H1 (cell line): ENCODE data around the gene OGFR. TPM values are rescaled to one million over a fixed set of nuclear protein-coding genes. Genes with fewer than 3 reads are reported as not detected.

Experiments used
- CTCF ChIA-PET: fragments of 300-600 bp; sonication (Branson Sonifier 250); formaldehyde crosslinking; loops from one replicate; lab custom pipeline; 2021; ENCODE audit not compliant: partially characterized antibody; lab: Charles Lee
- POLR2A ChIA-PET: fragments of 300-600 bp; sonication (Branson Sonifier 250); formaldehyde crosslinking; loops from one replicate; lab custom pipeline; 2021; ENCODE audit warnings: inconsistent platforms; ENCODE audit not compliant: partially characterized antibody; lab: Charles Lee
- DNase-seq, 2 experiments: peaks; one replicate each; pipeline versions ENCODE4 v3.0.0 to v3.0.0-alpha.2; 2010 to 2022; ENCODE audit warnings: low spot score in 2 of 2, low read depth in 1 of 2, mixed read lengths in 1 of 2
- FAIRE-seq: peaks from 2 replicates; lab custom pipeline; 2011; peaks lifted over from hg19 to GRCh38; lab: Jason Lieb, UNC
- H2AFZ ChIP-seq: 2 replicates; pipeline ENCODE4 v1.8.1; 2012; ENCODE audit warnings: low read length, inconsistent platforms
- H2AK5ac ChIP-seq: 2 replicates; pipeline ENCODE4 v1.6.1; 2013; ENCODE audit warnings: low read depth, low read length
- H2BK120ac ChIP-seq: replicated peaks from 2 replicates; pipeline ENCODE3; 2013; ENCODE audit warnings: low read depth, low read length, inconsistent platforms
- H2BK12ac ChIP-seq: 2 replicates; pipeline ENCODE4 v1.6.1; 2013; ENCODE audit warnings: low read depth, low read length
- H2BK15ac ChIP-seq: 2 replicates; pipeline ENCODE4 v1.6.1; 2013; ENCODE audit warnings: low read length
- H2BK20ac ChIP-seq: 2 replicates; pipeline ENCODE4 v1.6.1; 2013; ENCODE audit warnings: low read length
- H2BK5ac ChIP-seq: 2 replicates; pipeline ENCODE4 v1.6.1; 2013; ENCODE audit warnings: low read depth, low read length
- H3K14ac ChIP-seq: 2 replicates; pipeline ENCODE4 v1.6.1; 2013; ENCODE audit warnings: inconsistent platforms; ENCODE audit not compliant: insufficient read length
- H3K18ac ChIP-seq: 2 replicates; pipeline ENCODE4 v1.6.1; 2013; ENCODE audit warnings: low read length; ENCODE audit errors: extremely low read depth
- H3K23ac ChIP-seq: 2 replicates; pipeline ENCODE4 v1.6.1; 2013; ENCODE audit warnings: inconsistent platforms; ENCODE audit not compliant: insufficient read length
- H3K23me2 ChIP-seq: 2 replicates; pipeline ENCODE4 v1.6.1; 2013; ENCODE audit warnings: low read depth, low read length
- H3K27ac ChIP-seq: 2 replicates; pipeline ENCODE4 v1.6.1; 2011; ENCODE audit warnings: low read depth, low read length, inconsistent platforms
- H3K27me3 ChIP-seq, 4 experiments: replicated peaks in 1 of 4; 1 replicate in 1 of 4; 2 replicates in 3 of 4; pipeline versions ENCODE4 v1.6.1 to v1.8.1; 2011 to 2013; ENCODE audit warnings: low read length in 3 of 4, mild to moderate bottlenecking in 3 of 4, inconsistent platforms in 2 of 4, mixed read lengths in 2 of 4, moderate library complexity in 1 of 4; ENCODE audit not compliant: control insufficient read depth in 3 of 4, insufficient read depth in 3 of 4; ENCODE audit errors: extremely low read depth in 1 of 4
- H3K36me3 ChIP-seq, 4 experiments: 2 replicates each; pipeline versions ENCODE4 v1.6.1 to v1.8.1; 2011 to 2013; ENCODE audit warnings: mild to moderate bottlenecking in 4 of 4, low read length in 3 of 4, moderate library complexity in 2 of 4, control low read depth in 1 of 4, inconsistent platforms in 1 of 4; ENCODE audit not compliant: insufficient read depth in 4 of 4, control insufficient read depth in 2 of 4
- H3K4ac ChIP-seq: replicated peaks from 2 replicates; pipeline ENCODE3; 2013; ENCODE audit warnings: low read length, low read depth, mixed read lengths, inconsistent platforms; ENCODE audit not compliant: insufficient read length
- H3K4me1 ChIP-seq, 4 experiments: replicated peaks in 1 of 4; 1 replicate in 1 of 4; 2 replicates in 3 of 4; pipeline versions ENCODE4 v1.6.1 to v1.8.1; 2011 to 2013; ENCODE audit warnings: low read length in 3 of 4, inconsistent platforms in 2 of 4, mixed read lengths in 1 of 4; ENCODE audit not compliant: insufficient read depth in 4 of 4, control insufficient read depth in 3 of 4
- H3K4me2 ChIP-seq, 2 experiments: 2 replicates each; pipeline versions ENCODE4 v1.6.1 to v1.8.1; 2011 to 2013; ENCODE audit warnings: low read depth in 2 of 2, low read length in 2 of 2, control low read depth in 1 of 2, inconsistent platforms in 1 of 2, mild to moderate bottlenecking in 1 of 2; ENCODE audit not compliant: insufficient read depth in 1 of 2
- H3K4me3 ChIP-seq, 4 experiments: fragments of 200-600, 300-600 bp in 1 of 4; sonication (generic), shearing (Covaris generic), sonication (Bioruptor Twin) in 1 of 4; 2 replicates each; pipeline versions ENCODE4 v1.5.1 to v1.8.1; 2011 to 2016; ENCODE audit warnings: low read length in 4 of 4, low read depth in 3 of 4, control low read depth in 2 of 4, inconsistent platforms in 2 of 4, mild to moderate bottlenecking in 2 of 4, mixed read lengths in 1 of 4, moderate library complexity in 1 of 4; ENCODE audit not compliant: insufficient read depth in 2 of 4; ENCODE audit errors: extremely low read depth in 1 of 4
- H3K56ac ChIP-seq: replicated peaks from 2 replicates; pipeline ENCODE3; 2013; ENCODE audit warnings: low read depth, mild to moderate bottlenecking, mixed read lengths, low read length, inconsistent platforms; ENCODE audit not compliant: insufficient read length
- H3K79me1 ChIP-seq: 2 replicates; pipeline ENCODE4 v1.6.1; 2013; ENCODE audit warnings: low read depth, low read length, control low read depth
- H3K79me2 ChIP-seq, 2 experiments: 2 replicates each; pipeline versions ENCODE4 v1.6.1 to v1.8.1; 2012 to 2013; ENCODE audit warnings: low read length in 2 of 2, mild to moderate bottlenecking in 2 of 2, inconsistent platforms in 1 of 2; ENCODE audit not compliant: insufficient read depth in 2 of 2, control insufficient read depth in 1 of 2
- H3K9ac ChIP-seq, 4 experiments: replicated peaks in 1 of 4; 1 replicate in 1 of 4; 2 replicates in 3 of 4; pipeline versions ENCODE4 v1.6.1 to v1.8.1; 2011 to 2013; ENCODE audit warnings: low read depth in 3 of 4, low read length in 3 of 4, control low read depth in 2 of 4, mild to moderate bottlenecking in 2 of 4, moderate library complexity in 2 of 4, inconsistent platforms in 1 of 4; ENCODE audit errors: extremely low read depth in 1 of 4
- H3K9me3 ChIP-seq, 2 experiments: 2 replicates each; pipeline versions ENCODE4 v1.6.1 to v1.8.1; 2012 to 2013; ENCODE audit warnings: mild to moderate bottlenecking in 2 of 2, moderate library complexity in 2 of 2, control low read depth in 1 of 2, inconsistent platforms in 1 of 2, low read depth in 1 of 2, low read length in 1 of 2, mixed read lengths in 1 of 2; ENCODE audit not compliant: insufficient read depth in 2 of 2
- H4K20me1 ChIP-seq, 2 experiments: replicated peaks in 1 of 2; 2 replicates each; pipeline versions ENCODE3 to v1.8.1; 2011 to 2013; ENCODE audit warnings: inconsistent platforms in 2 of 2, low read length in 2 of 2, mild to moderate bottlenecking in 1 of 2; ENCODE audit not compliant: insufficient read depth in 2 of 2, control insufficient read depth in 1 of 2
- H4K5ac ChIP-seq: 2 replicates; pipeline ENCODE4 v1.6.1; 2013; ENCODE audit warnings: low read length, low read depth, mixed read lengths, inconsistent platforms; ENCODE audit not compliant: insufficient read length
- H4K8ac ChIP-seq: 2 replicates; pipeline ENCODE4 v1.8.0; 2013; ENCODE audit warnings: mild to moderate bottlenecking, moderate library complexity, low read length, inconsistent platforms; ENCODE audit not compliant: insufficient read depth; ENCODE audit errors: extremely low read depth
- H4K91ac ChIP-seq: replicated peaks from 2 replicates; pipeline ENCODE3; 2013; ENCODE audit warnings: low read length, mixed read lengths, inconsistent platforms; ENCODE audit not compliant: insufficient read length
- CTCF ChIP-seq, 3 experiments: IDR thresholded peaks; 1 replicate in 2 of 3; 2 replicates in 1 of 3; pipeline versions ENCODE4 v1.5.1 to v1.6.1; 2011; ENCODE audit warnings: low read length in 3 of 3, mild to moderate bottlenecking in 3 of 3, inconsistent platforms in 2 of 3, low read depth in 1 of 3, moderate library complexity in 1 of 3; ENCODE audit not compliant: insufficient read depth in 1 of 3; ENCODE audit errors: control extremely low read depth in 1 of 3
- E2F6 ChIP-seq: IDR thresholded peaks from 2 replicates; pipeline ENCODE4 v1.6.1; 2012; ENCODE audit warnings: inconsistent platforms
- MAX ChIP-seq: IDR thresholded peaks from 2 replicates; pipeline ENCODE4 v1.6.1; 2012; ENCODE audit warnings: inconsistent platforms
- NANOG ChIP-seq: IDR thresholded peaks from 2 replicates; pipeline ENCODE4 v1.6.1; 2011; ENCODE audit warnings: low read length, low read depth, mild to moderate bottlenecking, inconsistent platforms; ENCODE audit not compliant: insufficient read depth, poor library complexity, severe bottlenecking
- USF2 ChIP-seq: IDR thresholded peaks from 2 replicates; pipeline ENCODE4 v1.6.1; 2011; ENCODE audit warnings: low read length, improper control_type of control experiment
- WGBS, 2 experiments: shearing (Covaris generic) in 1 of 2; methylation state at CpG; one replicate each; pipeline versions ENCODE4 v1.1.6 to v1.1.7; 2013 to 2015; ENCODE audit warnings: low lambda C conversion rate in 2 of 2, mixed read lengths in 2 of 2, inconsistent platforms in 1 of 2, low coverage in 1 of 2, missing lambda C conversion rate in 1 of 2; ENCODE audit not compliant: insufficient replicate concordance in 2 of 2, insufficient coverage in 1 of 2, insufficient read length in 1 of 2; ENCODE audit errors: extremely low coverage in 1 of 2, missing lambda C conversion rate in 1 of 2; 5-methylcytosine and 5-hydroxymethylcytosine counted together
- polyA plus RNA-seq, 7 experiments: library from polyadenylated mRNA; depleted of rRNA in 3 of 7; stranded (reverse) in 5 of 7; unstranded in 2 of 7; fragments of >200 nt in 5 of 7; fragments of 200-250 nt in 2 of 7; gene quantifications; 1 replicate in 5 of 7; 2 replicates in 1 of 7; 4 replicates in 1 of 7; pipeline versions ENCODE4 v1.2.1 to v1.2.3, GENCODE V29; 2011 to 2013; ENCODE audit warnings: missing spikeins in 2 of 7, mixed read lengths in 2 of 7
- total RNA-seq: library from RNA; stranded (reverse); fragmentation: NEBNext Ultra II Directional; extraction: Animal tissue kit (Norgen Biotek cat#: 25700); gene quantifications from 2 replicates; pipeline ENCODE4 v1.2.1, GENCODE V29; 2021

OGFR gene
- total and polyA plus RNA-seq, 2 of the 8 experiments (the other 6 are each of a cell fraction or from before 2014, with no cell fraction given), result 13.9 to 25.1 TPM

- Histone ChIP-seq H3K14ac (no peak overlapping the region), H2AK5ac (no peak overlapping the region; the same call in 1 of the 2 replicates), H2BK20ac (no peak overlapping the region), H3K56ac (no peak overlapping the region), H3K23me2 (no peaks in the 10 kb centered on the region), H3K4me2 (no peak overlapping the region), H4K91ac (peak overlapping the region; percentile 60), H4K20me1 (no peaks in the 10 kb centered on the region), H2BK5ac (0 out of 2 replicates have a peak overlapping the region, but pooled peaks have one; percentile 56), H4K8ac (peak overlapping the region; percentile 11; the same call in 1 of the 2 replicates), H3K9ac (no peak overlapping the region), H3K23ac (no peak overlapping the region), H3K36me3 (no peaks in the 10 kb centered on the region), H3K18ac (0 out of 2 replicates have a peak overlapping the region, but pooled peaks have one; percentile 60), H3K27ac (no peak overlapping the region), H3K4me3 (no peak overlapping the region), H3K27me3 (no peaks in the 10 kb centered on the region), H4K5ac (no peak overlapping the region), H3K4ac (no peak overlapping the region), H3K4me1 (peaks cover 0 to 16% (median 3%) of the 10 kb centered on the region in 4 experiments; a peak in 4 of 7 replicates), H3K9me3 (no peaks in the 10 kb centered on the region), H2BK15ac (peak overlapping the region; percentile 65; the same call in 1 of the 2 replicates), H2BK120ac (no peak overlapping the region), H2BK12ac (peak overlapping the region; percentile 75; the same call in 1 of the 2 replicates), H2AFZ (no peak overlapping the region), H3K79me1 (no peaks in the 10 kb centered on the region), H3K79me2 (no peaks in the 10 kb centered on the region)
- 81% methylated on average over 14 of the region's 24 CpGs; no CpG with 5 or more reads in 1 of the 2 experiments for WGBS, 2 experiments
- FAIRE-seq (no peak), DNase-seq (no peak)
- CTCF ChIA-PET, result interaction anchor here (0.6 to 3.4 kb wide), 7 partner anchors 10 to 91 kb away, joined by 3 to 35 read pairs (median 6); partner anchors contain the start of gene NTSR1
- POLR2A ChIA-PET, result interaction anchor here (0.6 to 1.6 kb wide), 2 partner anchors 12 to 44 kb away, joined by 3 to 4 read pairs; no protein-coding TSS in a partner anchor
- TF ChIP-seq NANOG, result no peak
- peak; percentile 76 for TF ChIP-seq E2F6
- peak; percentile 86 for TF ChIP-seq MAX
- peak in 2 of 3 experiments; percentile 30 to 31; a peak in 3 of 4 replicates for TF ChIP-seq CTCF (IDR thresholded peaks at IDR 0.05; ENCODE audit: control extremely low read depth in 1 of 3, insufficient read depth in 1 of 3, low read depth in 1 of 3, low read length in 3 of 3)
- no peak for TF ChIP-seq USF2
Observed at GRCh38 chr20:62778601-62779416, 25.8 kb upstream of the OGFR start.
